GDM1 (cell line): ENCODE measurements around the gene PTCRA.

ENCODE experiments used
- DNase-seq: peaks from one replicate; lab custom pipeline; 2025; lab: John Stamatoyannopoulos, UW

The PTCRA gene

DNA sequence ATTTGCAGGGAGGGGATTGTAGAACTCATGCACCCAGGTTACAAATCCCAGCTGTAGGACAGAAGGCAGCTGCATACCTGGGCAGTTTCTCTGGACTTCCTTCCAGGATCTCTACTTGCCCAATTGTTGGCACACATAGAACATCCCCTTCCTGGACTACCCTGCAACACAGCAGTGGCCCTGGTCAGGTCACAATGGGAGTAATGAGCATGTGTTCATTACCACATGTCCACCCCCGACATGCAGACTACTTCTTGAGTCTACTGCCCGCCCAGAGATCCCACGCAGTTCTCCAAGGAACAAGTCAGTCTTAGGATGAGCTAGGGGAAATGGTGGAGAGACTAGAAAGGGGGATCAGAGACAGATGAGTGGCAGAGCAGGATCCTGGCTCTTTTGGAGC is 58.1 kb downstream of the PTCRA start:
- DNase-seq = no peak

DNA sequence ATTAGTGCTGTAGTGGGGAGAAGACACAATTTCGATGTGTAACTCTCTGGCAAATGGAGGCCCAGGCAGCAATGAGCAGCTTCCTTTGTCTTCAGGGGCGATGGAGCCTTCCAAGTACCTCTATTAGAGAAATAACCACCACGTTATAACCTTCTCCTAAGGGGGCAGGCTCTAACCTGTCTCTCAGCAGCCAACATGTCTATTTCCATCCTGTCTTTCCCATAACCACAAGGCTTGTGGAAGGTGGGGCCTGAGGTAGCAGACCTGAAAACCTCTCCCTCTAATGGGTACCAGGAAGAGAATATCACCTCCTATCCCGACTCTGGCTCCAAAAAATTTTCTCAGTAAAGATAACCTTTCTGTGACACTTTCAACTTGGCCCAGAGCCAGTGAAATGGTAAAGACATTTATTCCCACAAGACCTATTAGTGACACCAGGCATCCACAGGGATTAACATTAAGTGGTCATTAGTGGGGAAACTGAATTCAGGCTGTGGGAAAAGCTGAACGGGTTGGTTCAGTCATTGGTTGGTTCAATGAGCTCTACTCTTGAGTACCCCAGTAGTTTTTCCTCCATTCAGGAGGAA is 59.2 kb downstream of the PTCRA start:
- no peak for DNase-seq
